Mesendoderm (in vitro differentiated cells): ENCODE data around the gene TAF4B.

Experiments
- DNase-seq: peaks from one replicate; pipeline ENCODE4 v3.0.0; 2013
- H2AK5ac ChIP-seq: 2 replicates; pipeline ENCODE4 v1.6.1; 2013; ENCODE audit warnings: low read length, inconsistent platforms
- H2BK120ac ChIP-seq: 2 replicates; pipeline ENCODE4 v1.6.1; 2013; ENCODE audit warnings: low read depth, mild to moderate bottlenecking, low read length, moderate library complexity, mixed read lengths
- H2BK15ac ChIP-seq: replicated peaks from 2 replicates; pipeline ENCODE4 v1.6.1; 2013; ENCODE audit warnings: low read depth, mild to moderate bottlenecking, moderate library complexity
- H2BK5ac ChIP-seq: 2 replicates; pipeline ENCODE4 v1.6.1; 2013; ENCODE audit warnings: low read length, inconsistent platforms
- H3K18ac ChIP-seq: 2 replicates; pipeline ENCODE4 v1.6.1; 2013; ENCODE audit warnings: mild to moderate bottlenecking, low read length, mixed read lengths
- H3K23ac ChIP-seq: one replicate; pipeline ENCODE4 v1.6.1; 2013; ENCODE audit warnings: low read length
- H3K27ac ChIP-seq: 2 replicates; pipeline ENCODE4 v1.5.1; 2013; ENCODE audit warnings: low read depth, mild to moderate bottlenecking, inconsistent platforms, low read length, moderate library complexity
- H3K27me3 ChIP-seq: 2 replicates; pipeline ENCODE4 v1.6.1; 2013; ENCODE audit warnings: low read length, control low read depth, mild to moderate bottlenecking, inconsistent platforms; ENCODE audit not compliant: insufficient read depth, poor library complexity
- H3K36me3 ChIP-seq: 2 replicates; pipeline ENCODE4 v1.6.1; 2013; ENCODE audit warnings: low read length, inconsistent platforms; ENCODE audit not compliant: control insufficient read depth, insufficient read depth
- H3K4ac ChIP-seq: one replicate; pipeline ENCODE4 v1.6.1; 2013; ENCODE audit warnings: low read depth, mild to moderate bottlenecking, low read length, moderate library complexity
- H3K4me1 ChIP-seq: 2 replicates; pipeline ENCODE4 v1.6.1; 2013; ENCODE audit warnings: low read depth, low read length, inconsistent platforms; ENCODE audit not compliant: control insufficient read depth
- H3K4me2 ChIP-seq: 2 replicates; pipeline ENCODE4 v1.6.1; 2013; ENCODE audit warnings: low read length
- H3K4me3 ChIP-seq: 2 replicates; pipeline ENCODE4 v1.5.1; 2013; ENCODE audit warnings: mild to moderate bottlenecking, low read length
- H3K56ac ChIP-seq: one replicate; pipeline ENCODE4 v1.6.1; 2013; ENCODE audit warnings: low read length
- H3K79me1 ChIP-seq: 2 replicates; pipeline ENCODE4 v1.6.1; 2013; ENCODE audit warnings: low read length, inconsistent platforms
- H3K79me2 ChIP-seq: 2 replicates; pipeline ENCODE4 v1.6.1; 2013; ENCODE audit warnings: mild to moderate bottlenecking, low read length; ENCODE audit not compliant: control insufficient read depth, insufficient read depth
- H3K9ac ChIP-seq: 2 replicates; pipeline ENCODE4 v1.6.1; 2013; ENCODE audit warnings: low read length, inconsistent platforms
- H4K5ac ChIP-seq: one replicate; pipeline ENCODE4 v1.6.1; 2013; ENCODE audit warnings: low read length
- H4K8ac ChIP-seq: one replicate; pipeline ENCODE4 v1.6.1; 2013; ENCODE audit warnings: low read depth, mild to moderate bottlenecking, control low read depth, low read length, moderate library complexity
- WGBS: extraction: QIAGEN DNeasy Blood & Tissue Kit; methylation state at CpG from one replicate; pipeline ENCODE4 v1.1.7; 2013; ENCODE audit warnings: low lambda C conversion rate, missing lambda C conversion rate; ENCODE audit not compliant: insufficient coverage; ENCODE audit errors: extremely low coverage; 5-methylcytosine and 5-hydroxymethylcytosine counted together

TAF4B gene

GRCh38 chr18:26277374-26277773 lies 51.1 kb downstream of the TAF4B start:
- no peak overlapping the region for H3K18ac ChIP-seq
- no peak overlapping the region for H3K56ac ChIP-seq
- H3K27me3 ChIP-seq: no peaks in the 10 kb centered on the region
- no peak for DNase-seq
- H2BK15ac ChIP-seq: no peak overlapping the region
- H3K23ac ChIP-seq: no peak overlapping the region
- H3K4me1 ChIP-seq: no peaks in the 10 kb centered on the region
- H4K8ac ChIP-seq: no peak overlapping the region
- H3K4me2 ChIP-seq: no peak overlapping the region
- no peak overlapping the region for H2BK5ac ChIP-seq
- no peak overlapping the region for H3K27ac ChIP-seq
- H3K79me2 ChIP-seq: no peaks in the 10 kb centered on the region
- no peaks in the 10 kb centered on the region for H3K36me3 ChIP-seq
- no peak overlapping the region for H3K9ac ChIP-seq
- H3K79me1 ChIP-seq: no peaks in the 10 kb centered on the region
- H2BK120ac ChIP-seq: no peak overlapping the region
- H3K4ac ChIP-seq: no peak overlapping the region
- no CpG with 5 or more reads among the region's 3 CpGs for WGBS
- no peak overlapping the region for H3K4me3 ChIP-seq
- no peak overlapping the region for H2AK5ac ChIP-seq
- H4K5ac ChIP-seq: no peak overlapping the region

- no peak overlapping the region for H3K9ac ChIP-seq
- no peaks in the 10 kb centered on the region for H3K4me1 ChIP-seq
- DNase-seq: no peak
- H4K5ac ChIP-seq: no peak overlapping the region
- H3K23ac ChIP-seq: no peak overlapping the region
- H3K27me3 ChIP-seq: no peaks in the 10 kb centered on the region
- no peak overlapping the region for H3K4me3 ChIP-seq
- H3K4ac ChIP-seq: no peak overlapping the region
- no CpG with 5 or more reads among the region's 1 CpG for WGBS
- H2BK120ac ChIP-seq: no peak overlapping the region
- H3K79me2 ChIP-seq: no peaks in the 10 kb centered on the region
- H3K56ac ChIP-seq: no peak overlapping the region
- H2BK5ac ChIP-seq: no peak overlapping the region
- no peak overlapping the region for H4K8ac ChIP-seq
- H3K27ac ChIP-seq: no peak overlapping the region
- no peak overlapping the region for H2AK5ac ChIP-seq
- no peaks in the 10 kb centered on the region for H3K79me1 ChIP-seq
- peaks cover 4% of the 10 kb centered on the region for H3K36me3 ChIP-seq
- H2BK15ac ChIP-seq: no peak overlapping the region
- no peak overlapping the region for H3K18ac ChIP-seq
- H3K4me2 ChIP-seq: no peak overlapping the region
These were observed 53.2 kb downstream of the TAF4B start for GRCh38 chr18:26279428-26279827.

GRCh38 chr18:26286008-26286407 lies 59.8 kb downstream of the TAF4B start:
- Histone ChIP-seq H3K18ac (no peak overlapping the region), H3K79me2 (no peaks in the 10 kb centered on the region), H3K4me3 (no peak overlapping the region), H2AK5ac (no peak overlapping the region), H3K27ac (no peak overlapping the region), H3K56ac (no peak overlapping the region), H3K4ac (no peak overlapping the region), H3K23ac (no peak overlapping the region), H3K36me3 (peaks cover 4% of the 10 kb centered on the region), H3K27me3 (no peaks in the 10 kb centered on the region), H2BK120ac (no peak overlapping the region), H3K4me2 (no peak overlapping the region), H2BK5ac (no peak overlapping the region), H3K9ac (no peak overlapping the region), H4K8ac (no peak overlapping the region), H2BK15ac (no peak overlapping the region), H4K5ac (no peak overlapping the region), H3K79me1 (no peaks in the 10 kb centered on the region), H3K4me1 (no peaks in the 10 kb centered on the region)
- DNase-seq: no peak
- no CpG with 5 or more reads among the region's 1 CpG for WGBS

- H3K4ac ChIP-seq: no peak overlapping the region
- no peak overlapping the region for H2AK5ac ChIP-seq
- H3K4me2 ChIP-seq: no peak overlapping the region
- H3K79me2 ChIP-seq: no peaks in the 10 kb centered on the region
- H3K79me1 ChIP-seq: no peaks in the 10 kb centered on the region
- H3K4me1 ChIP-seq: no peaks in the 10 kb centered on the region
- no peak overlapping the region for H3K9ac ChIP-seq
- H2BK120ac ChIP-seq: no peak overlapping the region
- H3K23ac ChIP-seq: no peak overlapping the region
- H4K8ac ChIP-seq: no peak overlapping the region
- no peak overlapping the region for H3K27ac ChIP-seq
- peaks cover 2% of the 10 kb centered on the region for H3K36me3 ChIP-seq
- no peaks in the 10 kb centered on the region for H3K27me3 ChIP-seq
- H4K5ac ChIP-seq: no peak overlapping the region
- H3K4me3 ChIP-seq: no peak overlapping the region
- no peak for DNase-seq
- H3K56ac ChIP-seq: no peak overlapping the region
- WGBS: no CpG with 5 or more reads among the region's 4 CpGs
- no peak overlapping the region for H2BK5ac ChIP-seq
- no peak overlapping the region for H3K18ac ChIP-seq
- H2BK15ac ChIP-seq: no peak overlapping the region
These were observed 61.4 kb downstream of the TAF4B start for GRCh38 chr18:26287644-26288043.

GRCh38 chr18:26290385-26290784 lies 64.1 kb downstream of the TAF4B start:
- H3K23ac ChIP-seq: no peak overlapping the region
- no CpG with 5 or more reads among the region's 3 CpGs for WGBS
- H3K18ac ChIP-seq: no peak overlapping the region
- H3K9ac ChIP-seq: no peak overlapping the region
- no peaks in the 10 kb centered on the region for H3K36me3 ChIP-seq
- H3K79me2 ChIP-seq: no peaks in the 10 kb centered on the region
- no peak overlapping the region for H3K4ac ChIP-seq
- no peak for DNase-seq
- no peak overlapping the region for H4K8ac ChIP-seq
- H2BK15ac ChIP-seq: no peak overlapping the region
- H3K56ac ChIP-seq: no peak overlapping the region
- H3K27me3 ChIP-seq: no peaks in the 10 kb centered on the region
- no peak overlapping the region for H2AK5ac ChIP-seq
- no peak overlapping the region for H2BK5ac ChIP-seq
- no peak overlapping the region for H2BK120ac ChIP-seq
- H4K5ac ChIP-seq: no peak overlapping the region
- no peak overlapping the region for H3K4me3 ChIP-seq
- H3K79me1 ChIP-seq: no peaks in the 10 kb centered on the region
- H3K4me2 ChIP-seq: no peak overlapping the region
- H3K4me1 ChIP-seq: no peaks in the 10 kb centered on the region
- H3K27ac ChIP-seq: no peak overlapping the region

GRCh38 chr18:26293982-26294381 lies 67.7 kb downstream of the TAF4B start:
- Histone ChIP-seq H3K27me3 (no peaks in the 10 kb centered on the region), H3K18ac (no peak overlapping the region), H3K79me2 (no peaks in the 10 kb centered on the region), H3K4ac (no peak overlapping the region), H3K36me3 (no peaks in the 10 kb centered on the region), H3K27ac (no peak overlapping the region), H3K4me2 (no peak overlapping the region), H3K79me1 (no peaks in the 10 kb centered on the region), H3K23ac (no peak overlapping the region), H3K4me1 (no peaks in the 10 kb centered on the region), H2BK15ac (no peak overlapping the region), H4K8ac (no peak overlapping the region), H2AK5ac (no peak overlapping the region), H2BK120ac (no peak overlapping the region), H2BK5ac (no peak overlapping the region), H3K4me3 (no peak overlapping the region), H3K56ac (no peak overlapping the region), H3K9ac (no peak overlapping the region), H4K5ac (no peak overlapping the region)
- no peak for DNase-seq
- no CpG with 5 or more reads among the region's 1 CpG for WGBS
